ENCODE data around the gene TMEM245.
"Not testable (repeated sequence)": the region's sequence is repeated elsewhere in the genome, so short reads cannot be mapped to it uniquely, and the experiment has no call there.

Gene TMEM245

GRCh38 chr9:109060191-109060590 lies 59.6 kb downstream of the TMEM245 start:
- DNase-seq: no peak

GRCh38 chr9:109053121-109053520 lies 66.6 kb downstream of the TMEM245 start:
- DNase-seq: not testable (repeated sequence)

GRCh38 chr9:109052416-109052815 lies 67.3 kb downstream of the TMEM245 start:
- DNase-seq: peak; percentile 14

- DNase-seq: no peak
These were observed 68.0 kb downstream of the TMEM245 start for GRCh38 chr9:109051733-109052132.

GRCh38 chr9:109050444-109050843 lies 69.3 kb downstream of the TMEM245 start:
- no peak for DNase-seq

- DNase-seq: no peak
These were observed 70.9 kb downstream of the TMEM245 start for GRCh38 chr9:109048822-109049221.

GRCh38 chr9:109047259-109047658 lies 72.5 kb downstream of the TMEM245 start:
- no peak for DNase-seq

GRCh38 chr9:109046346-109046745 lies 73.4 kb downstream of the TMEM245 start:
- DNase-seq: no peak

- no peak for DNase-seq
These were observed 76.2 kb downstream of the TMEM245 start for GRCh38 chr9:109043578-109043977.

- no peak for DNase-seq
These were observed 79.2 kb downstream of the TMEM245 start for GRCh38 chr9:109040571-109040970.

GRCh38 chr9:109039539-109039938 lies 80.2 kb downstream of the TMEM245 start:
- DNase-seq: no peak

- DNase-seq: no peak
These were observed 81.6 kb downstream of the TMEM245 start for GRCh38 chr9:109037946-109038715.

- no peak for DNase-seq
These were observed 82.7 kb downstream of the TMEM245 start for GRCh38 chr9:109036744-109037680.

GRCh38 chr9:109035684-109036423 lies 83.9 kb downstream of the TMEM245 start:
- no peak for DNase-seq

- no peak for DNase-seq
These were observed 85.6 kb downstream of the TMEM245 start for GRCh38 chr9:109033941-109034700.

- no peak for DNase-seq
These were observed 88.5 kb downstream of the TMEM245 start for GRCh38 chr9:109031241-109031640.

- no peak for DNase-seq
These were observed 89.3 kb downstream of the TMEM245 start for GRCh38 chr9:109030426-109030825.

GRCh38 chr9:109028457-109028856 lies 91.3 kb downstream of the TMEM245 start:
- no peak for DNase-seq

GRCh38 chr9:109027176-109027575 lies 92.6 kb downstream of the TMEM245 start:
- DNase-seq: no peak

- DNase-seq: no peak
These were observed 93.4 kb downstream of the TMEM245 start for GRCh38 chr9:109026306-109026705.

GRCh38 chr9:109022873-109023272 lies 96.9 kb downstream of the TMEM245 start:
- no peak for DNase-seq

Data from RPMI8226 (cell line).